SU-DHL-6 (cell line): Measurements from ENCODE around the gene MAP2K7.

Source experiments
- H2AFZ ChIP-seq: fragments of 200-600 bp; sonication (generic); 2 replicates; pipeline ENCODE4 v1.6.1; 2014; ENCODE audit warnings: low read depth, mild to moderate bottlenecking, moderate library complexity, mixed read lengths, antibody characterized with exemption, low read length; ENCODE audit not compliant: severe bottlenecking
- H3F3A ChIP-seq: fragments of 200-600 bp; shearing (Covaris generic); 2 replicates; pipeline ENCODE4 v1.6.0; 2016; ENCODE audit warnings: antibody characterized with exemption, mild to moderate bottlenecking; ENCODE audit not compliant: insufficient read depth
- H3K27ac ChIP-seq: fragments of 200-600 bp; sonication (generic); 2 replicates; pipeline ENCODE4 v1.5.1; 2016; ENCODE audit warnings: low read depth, mild to moderate bottlenecking, low read length, moderate library complexity, mixed read lengths
- H3K27me3 ChIP-seq: fragments of 200-600 bp; sonication (generic), shearing (Covaris generic); 2 replicates; pipeline ENCODE4 v1.6.0; 2014; ENCODE audit warnings: mild to moderate bottlenecking, low read length
- H3K36me3 ChIP-seq: fragments of 200-600 bp; sonication (generic); 2 replicates; pipeline ENCODE4 v1.6.1; 2014; ENCODE audit warnings: mild to moderate bottlenecking, low read length, mixed read lengths
- H3K4me2 ChIP-seq: fragments of 300-600, 200-600 bp; shearing (Covaris generic), sonication (generic); 2 replicates; pipeline ENCODE4 v1.6.0; 2014; ENCODE audit warnings: low read length, low read depth, mild to moderate bottlenecking; ENCODE audit not compliant: poor library complexity, severe bottlenecking
- H3K4me3 ChIP-seq: fragments of 200-600 bp; sonication (generic); 2 replicates; pipeline ENCODE4 v1.5.1; 2014; ENCODE audit warnings: antibody characterized with exemption, low read length, mild to moderate bottlenecking, mixed read lengths; ENCODE audit not compliant: insufficient read depth, poor library complexity, severe bottlenecking
- H3K79me2 ChIP-seq: fragments of 200-600 bp; sonication (generic); 2 replicates; pipeline ENCODE4 v1.6.1; 2014; ENCODE audit warnings: mild to moderate bottlenecking, low read length, moderate library complexity; ENCODE audit not compliant: insufficient read depth
- H3K9ac ChIP-seq: fragments of 200-600 bp; sonication (generic); 2 replicates; pipeline ENCODE4 v1.7.0; 2014; ENCODE audit warnings: mild to moderate bottlenecking, low read length
- H3K9me2 ChIP-seq: fragments of 200-600 bp; sonication (generic); replicated peaks from 2 replicates; pipeline ENCODE4 v1.6.1; 2014; ENCODE audit warnings: low read length; ENCODE audit not compliant: insufficient read depth
- H3K9me3 ChIP-seq: fragments of 200-600 bp; sonication (generic); 2 replicates; pipeline ENCODE4 v1.6.1; 2014; ENCODE audit warnings: low read length, mixed read lengths; ENCODE audit not compliant: insufficient read depth
- H4K20me1 ChIP-seq: fragments of 200-600 bp; sonication (generic); 2 replicates; pipeline ENCODE4 v1.6.1; 2014; ENCODE audit warnings: low read depth, mild to moderate bottlenecking, antibody characterized with exemption, low read length, moderate library complexity, mixed read lengths
- EZH2phosphoT487 ChIP-seq: fragments of 200-600 bp; sonication (generic), shearing (Covaris generic); conservative IDR thresholded peaks from 2 replicates; pipeline ENCODE4 v1.6.1; 2018; ENCODE audit warnings: mild to moderate bottlenecking, antibody characterized with exemption, low read length, moderate library complexity, mixed read lengths
- TF ChIP-seq, protein P1 (sequence below): fragments of 200-600 bp; sonication (generic); IDR thresholded peaks from one replicate; pipeline ENCODE4 v1.5.1; 2017; ENCODE audit warnings: antibody characterized with exemption, mild to moderate bottlenecking, low read length, moderate library complexity; ENCODE audit not compliant: insufficient read depth, poor library complexity, severe bottlenecking

The MAP2K7 gene

DNA sequence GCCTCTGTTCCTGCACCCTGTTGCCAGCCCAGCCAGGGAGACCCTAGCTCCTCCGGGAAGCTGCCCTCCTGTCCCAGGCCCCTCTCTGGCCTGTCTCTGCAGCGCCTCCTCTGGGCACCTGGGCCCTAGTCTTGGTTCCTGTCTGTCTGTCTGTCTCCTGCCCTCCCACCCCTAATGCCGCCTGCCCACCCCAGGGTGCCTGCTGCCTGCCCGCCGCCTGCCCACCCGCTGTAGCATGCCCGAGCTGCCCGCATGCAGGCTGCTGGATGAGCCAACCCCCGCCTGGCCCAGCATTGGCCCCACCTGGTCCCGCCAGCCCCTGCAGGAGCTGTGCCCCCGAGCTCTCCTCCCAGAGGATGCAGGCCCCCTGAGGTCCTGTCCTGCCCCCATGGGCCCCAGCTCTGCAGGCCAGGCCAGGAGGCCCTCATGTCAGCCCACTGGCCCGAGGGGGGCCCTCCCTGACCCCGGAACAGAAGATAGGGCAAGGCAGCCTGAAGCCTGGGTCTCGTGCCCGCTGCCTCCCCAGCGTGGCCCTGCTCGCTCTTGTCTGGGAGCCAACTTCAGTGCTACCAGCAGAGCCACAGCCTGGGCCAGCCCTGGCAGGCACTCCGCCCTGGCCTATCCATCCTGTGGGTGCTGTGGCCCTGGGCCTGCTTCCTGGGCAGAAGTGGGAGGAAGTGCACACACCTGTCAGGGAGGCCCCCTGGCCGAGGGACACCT is 5.2 kb downstream of the MAP2K7 start:
- Histone ChIP-seq H3K36me3 (no peaks in the 10 kb centered on the region), H3K79me2 (peaks cover 28% of the 10 kb centered on the region), H3K27me3 (no peaks in the 10 kb centered on the region), H3K9me2 (no peaks in the 10 kb centered on the region), H3K4me3 (no peak overlapping the region), H3K9me3 (no peaks in the 10 kb centered on the region), H3K4me2 (no peak overlapping the region), H2AFZ (no peak overlapping the region), H4K20me1 (no peaks in the 10 kb centered on the region), H3F3A (0 out of 2 replicates have a peak, but pooled peaks cover 3% of the 10 kb centered on the region), H3K27ac (no peak overlapping the region), H3K9ac (no peak overlapping the region)
- TF ChIP-seq EZH2phosphoT487 = no peak
- TF ChIP-seq, protein P1, sequence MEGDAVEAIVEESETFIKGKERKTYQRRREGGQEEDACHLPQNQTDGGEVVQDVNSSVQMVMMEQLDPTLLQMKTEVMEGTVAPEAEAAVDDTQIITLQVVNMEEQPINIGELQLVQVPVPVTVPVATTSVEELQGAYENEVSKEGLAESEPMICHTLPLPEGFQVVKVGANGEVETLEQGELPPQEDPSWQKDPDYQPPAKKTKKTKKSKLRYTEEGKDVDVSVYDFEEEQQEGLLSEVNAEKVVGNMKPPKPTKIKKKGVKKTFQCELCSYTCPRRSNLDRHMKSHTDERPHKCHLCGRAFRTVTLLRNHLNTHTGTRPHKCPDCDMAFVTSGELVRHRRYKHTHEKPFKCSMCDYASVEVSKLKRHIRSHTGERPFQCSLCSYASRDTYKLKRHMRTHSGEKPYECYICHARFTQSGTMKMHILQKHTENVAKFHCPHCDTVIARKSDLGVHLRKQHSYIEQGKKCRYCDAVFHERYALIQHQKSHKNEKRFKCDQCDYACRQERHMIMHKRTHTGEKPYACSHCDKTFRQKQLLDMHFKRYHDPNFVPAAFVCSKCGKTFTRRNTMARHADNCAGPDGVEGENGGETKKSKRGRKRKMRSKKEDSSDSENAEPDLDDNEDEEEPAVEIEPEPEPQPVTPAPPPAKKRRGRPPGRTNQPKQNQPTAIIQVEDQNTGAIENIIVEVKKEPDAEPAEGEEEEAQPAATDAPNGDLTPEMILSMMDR = no peak

DNA sequence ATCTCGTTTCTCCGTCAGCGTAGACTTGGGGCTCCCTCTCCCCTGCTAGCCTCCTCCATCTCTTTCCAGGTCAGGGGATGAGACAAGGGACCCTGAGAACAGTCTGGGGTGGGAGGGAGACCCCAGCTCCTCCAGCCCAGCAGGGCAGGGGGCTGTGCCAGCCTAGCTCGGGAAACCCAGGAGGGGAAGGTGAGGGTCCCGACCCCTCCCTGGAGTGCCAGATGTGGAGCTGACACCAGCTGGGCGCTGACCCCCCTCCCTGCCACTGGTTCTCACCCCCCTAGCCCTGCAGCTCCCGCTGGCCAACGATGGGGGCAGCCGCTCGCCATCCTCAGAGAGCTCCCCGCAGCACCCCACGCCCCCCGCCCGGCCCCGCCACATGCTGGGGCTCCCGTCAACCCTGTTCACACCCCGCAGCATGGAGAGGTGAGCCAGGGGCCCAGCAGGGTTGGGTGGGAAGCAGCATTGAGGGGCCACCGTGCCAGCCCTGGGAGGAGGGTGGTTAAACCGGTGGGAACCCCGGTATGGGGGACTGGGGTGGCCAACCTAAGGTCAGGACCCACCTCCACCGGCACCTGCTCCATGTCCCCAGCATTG is 5.9 kb downstream of the MAP2K7 start:
- TF ChIP-seq, protein P1 = no peak
- no peak for TF ChIP-seq EZH2phosphoT487

DNA sequence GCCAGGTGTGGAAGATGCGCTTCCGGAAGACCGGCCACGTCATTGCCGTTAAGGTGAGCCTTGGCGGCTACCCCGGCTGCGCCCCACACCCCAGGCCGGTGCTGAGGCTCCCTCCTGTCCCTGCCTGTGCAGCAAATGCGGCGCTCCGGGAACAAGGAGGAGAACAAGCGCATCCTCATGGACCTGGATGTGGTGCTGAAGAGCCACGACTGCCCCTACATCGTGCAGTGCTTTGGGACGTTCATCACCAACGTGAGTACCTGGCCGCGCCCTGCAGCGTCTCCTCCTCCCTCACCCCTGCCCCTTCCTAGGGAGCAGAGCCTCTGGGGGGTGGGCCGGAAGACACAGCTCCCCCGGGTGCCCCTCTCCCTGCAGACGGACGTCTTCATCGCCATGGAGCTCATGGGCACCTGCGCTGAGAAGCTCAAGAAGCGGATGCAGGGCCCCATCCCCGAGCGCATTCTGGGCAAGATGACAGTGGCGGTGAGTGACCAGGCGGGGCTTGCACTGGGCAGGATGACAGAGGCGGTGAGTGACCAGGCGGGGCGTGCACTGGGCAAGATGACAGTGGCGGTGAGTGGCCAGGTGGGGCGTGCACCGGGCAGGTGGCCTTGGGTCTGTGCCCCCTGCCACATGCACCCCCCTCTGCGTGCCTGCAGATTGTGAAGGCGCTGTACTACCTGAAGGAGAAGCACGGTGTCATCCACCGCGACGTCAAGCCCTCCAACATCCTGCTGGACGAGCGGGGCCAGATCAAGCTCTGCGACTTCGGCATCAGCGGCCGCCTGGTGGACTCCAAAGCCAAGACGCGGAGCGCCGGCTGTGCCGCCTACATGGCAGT is 6.9 kb downstream of the MAP2K7 start:
- Histone ChIP-seq H3K9me3 (no peaks in the 10 kb centered on the region), H3K27me3 (no peaks in the 10 kb centered on the region), H3K4me3 (no peak overlapping the region), H4K20me1 (no peaks in the 10 kb centered on the region), H3K4me2 (no peak overlapping the region), H3K36me3 (no peaks in the 10 kb centered on the region), H3K27ac (no peak overlapping the region), H2AFZ (no peak overlapping the region), H3K9me2 (no peaks in the 10 kb centered on the region), H3F3A (0 out of 2 replicates have a peak, but pooled peaks cover 3% of the 10 kb centered on the region), H3K79me2 (peaks cover 13% of the 10 kb centered on the region), H3K9ac (no peak overlapping the region)
- TF ChIP-seq EZH2phosphoT487 = no peak
- TF ChIP-seq, protein P1 = no peak

More for the DNA sequence above, 5.9 kb downstream of the MAP2K7 start:
- Histone ChIP-seq H3K9ac (no peak overlapping the region), H3K36me3 (no peaks in the 10 kb centered on the region), H3K79me2 (peaks cover 23% of the 10 kb centered on the region), H3K4me3 (no peak overlapping the region), H3K4me2 (no peak overlapping the region), H3K27me3 (no peaks in the 10 kb centered on the region), H2AFZ (no peak overlapping the region), H3K9me2 (no peaks in the 10 kb centered on the region), H3K27ac (no peak overlapping the region), H4K20me1 (no peaks in the 10 kb centered on the region), H3F3A (0 out of 2 replicates have a peak, but pooled peaks cover 3% of the 10 kb centered on the region), H3K9me3 (no peaks in the 10 kb centered on the region)
